PC-3 (cell line): ENCODE results near the gene PLPPR3.

Experiments
- EZH2phosphoT487 ChIP-seq: fragments of 300-600 bp; sonication (generic); IDR thresholded peaks from 2 replicates; pipeline ENCODE4 v1.6.1; 2018; ENCODE audit warnings: mild to moderate bottlenecking, antibody characterized with exemption, low read length, borderline replicate concordance
- TF ChIP-seq, protein P1 (sequence below): fragments of 300-600 bp; sonication (generic); conservative IDR thresholded peaks from 2 replicates; pipeline ENCODE4 v1.5.1; 2017; ENCODE audit warnings: antibody characterized with exemption, low read depth, mild to moderate bottlenecking, low read length

DNA sequence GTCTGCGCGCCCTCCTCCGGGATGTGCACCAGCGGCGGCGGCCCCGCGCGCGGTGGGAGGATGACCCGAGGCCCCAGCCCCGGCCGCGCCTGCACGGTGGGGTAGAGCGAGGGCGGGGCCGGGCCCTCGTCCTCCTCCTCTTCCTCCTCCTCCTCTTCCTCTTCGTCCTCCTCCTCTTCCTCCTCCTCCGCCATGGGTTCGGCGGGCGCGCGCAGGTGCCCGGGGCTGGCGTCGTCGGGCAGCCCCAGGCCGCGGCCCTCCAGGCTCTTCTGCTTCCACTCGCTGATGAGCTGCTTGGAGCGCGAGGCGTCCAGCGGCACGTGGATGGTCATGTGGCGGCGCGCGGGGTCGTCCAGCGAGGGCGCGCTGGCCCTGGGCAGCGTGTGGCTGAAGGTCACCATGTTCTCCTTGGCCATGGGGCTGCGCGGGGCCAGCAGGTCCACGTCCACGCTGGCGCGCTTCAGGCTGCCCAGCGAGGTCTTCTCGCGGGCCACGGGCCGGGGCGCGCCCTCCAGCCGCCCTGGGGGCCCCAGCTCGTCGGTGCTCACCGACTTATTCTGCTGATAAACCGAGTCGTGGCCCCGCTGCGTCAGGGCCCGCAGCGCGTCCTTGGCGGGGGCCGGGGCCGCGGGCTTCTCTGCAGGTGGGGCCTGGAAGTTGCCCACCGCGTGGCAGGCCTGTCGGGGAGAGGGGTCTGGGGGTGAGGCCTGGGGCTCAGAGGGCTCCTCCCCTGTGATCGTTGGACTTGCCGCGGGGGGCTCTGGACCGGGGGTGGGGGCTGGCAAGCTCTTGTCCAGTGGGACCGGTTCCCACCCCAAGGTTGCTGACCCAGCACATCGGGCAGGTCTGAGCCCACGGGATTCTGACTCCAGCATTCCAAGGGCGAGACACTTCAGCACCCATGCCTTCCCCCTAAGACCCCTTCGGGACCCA is 8.3 kb downstream of the PLPPR3 start:
- TF ChIP-seq, protein P1, sequence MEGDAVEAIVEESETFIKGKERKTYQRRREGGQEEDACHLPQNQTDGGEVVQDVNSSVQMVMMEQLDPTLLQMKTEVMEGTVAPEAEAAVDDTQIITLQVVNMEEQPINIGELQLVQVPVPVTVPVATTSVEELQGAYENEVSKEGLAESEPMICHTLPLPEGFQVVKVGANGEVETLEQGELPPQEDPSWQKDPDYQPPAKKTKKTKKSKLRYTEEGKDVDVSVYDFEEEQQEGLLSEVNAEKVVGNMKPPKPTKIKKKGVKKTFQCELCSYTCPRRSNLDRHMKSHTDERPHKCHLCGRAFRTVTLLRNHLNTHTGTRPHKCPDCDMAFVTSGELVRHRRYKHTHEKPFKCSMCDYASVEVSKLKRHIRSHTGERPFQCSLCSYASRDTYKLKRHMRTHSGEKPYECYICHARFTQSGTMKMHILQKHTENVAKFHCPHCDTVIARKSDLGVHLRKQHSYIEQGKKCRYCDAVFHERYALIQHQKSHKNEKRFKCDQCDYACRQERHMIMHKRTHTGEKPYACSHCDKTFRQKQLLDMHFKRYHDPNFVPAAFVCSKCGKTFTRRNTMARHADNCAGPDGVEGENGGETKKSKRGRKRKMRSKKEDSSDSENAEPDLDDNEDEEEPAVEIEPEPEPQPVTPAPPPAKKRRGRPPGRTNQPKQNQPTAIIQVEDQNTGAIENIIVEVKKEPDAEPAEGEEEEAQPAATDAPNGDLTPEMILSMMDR = no peak
- TF ChIP-seq EZH2phosphoT487 = no peak
